GM19463 (cell line): Measurements from ENCODE around the gene CAMK2D.

Experiments used
- ATAC-seq: cut with Tn5 transposase; IDR thresholded peaks from one replicate; pipeline ENCODE4 v1.9.1; 2021; ENCODE audit warnings: mild to moderate bottlenecking, moderate library complexity; ENCODE audit not compliant: unreplicated experiment

Gene CAMK2D

DNA sequence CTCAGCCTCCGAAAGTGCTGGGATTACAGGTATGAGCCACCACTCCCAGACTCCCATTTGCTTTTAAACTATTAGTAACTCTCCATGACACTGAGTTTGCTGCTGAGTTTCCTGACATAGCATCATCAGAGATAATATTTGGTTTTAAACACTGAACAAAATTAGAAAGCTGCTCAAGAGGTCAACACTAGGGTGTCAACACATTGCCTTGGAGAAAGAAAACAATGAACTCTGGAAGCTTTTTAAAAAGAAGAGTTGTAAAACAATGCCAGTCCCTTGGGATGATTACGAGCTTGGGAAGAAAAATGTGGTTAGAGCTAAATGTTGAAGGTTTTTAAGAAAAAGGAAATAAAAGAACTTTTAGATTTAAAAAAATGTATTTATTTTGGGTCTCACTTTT lies 264.8 kb downstream of the CAMK2D start:
- ATAC-seq, result no peak

DNA sequence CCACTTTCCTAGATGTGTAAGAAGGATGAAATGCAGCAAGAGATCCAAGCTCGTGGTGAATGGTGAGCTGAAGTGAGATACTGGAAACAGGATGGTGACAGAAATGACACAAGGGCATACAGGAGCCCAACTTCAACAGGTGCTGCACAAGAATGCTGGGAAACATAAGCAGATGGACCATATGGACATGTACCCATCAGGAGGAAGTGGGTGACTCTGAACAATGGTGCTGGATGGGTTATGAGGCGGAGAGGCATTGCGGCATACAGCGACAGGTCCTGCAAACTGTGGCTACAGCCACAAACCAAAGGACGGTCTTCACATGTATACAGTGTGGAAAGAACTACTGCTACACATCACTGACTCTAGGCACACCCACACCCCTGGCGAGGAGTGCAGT lies 265.7 kb downstream of the CAMK2D start:
- ATAC-seq, result no peak

DNA sequence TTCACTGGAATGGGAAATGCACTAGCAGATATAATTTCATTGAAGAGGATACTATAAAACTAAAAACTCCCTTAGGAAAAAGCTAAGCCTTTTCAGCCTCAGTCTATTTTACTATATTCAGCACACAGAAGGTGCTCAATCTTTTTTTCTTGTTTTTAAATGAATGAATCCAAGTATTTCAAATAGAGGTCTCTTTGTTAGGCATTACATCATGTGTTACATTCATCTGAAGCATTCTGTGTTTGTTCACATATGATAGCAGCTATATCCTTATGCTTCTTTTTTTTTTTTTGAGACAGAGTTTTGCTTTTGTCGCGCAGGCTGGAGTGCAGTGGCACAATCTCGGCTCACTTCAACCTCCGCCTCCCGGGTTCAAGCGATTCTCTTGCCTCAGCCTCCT lies 278.4 kb downstream of the CAMK2D start:
- ATAC-seq, result no peak

DNA sequence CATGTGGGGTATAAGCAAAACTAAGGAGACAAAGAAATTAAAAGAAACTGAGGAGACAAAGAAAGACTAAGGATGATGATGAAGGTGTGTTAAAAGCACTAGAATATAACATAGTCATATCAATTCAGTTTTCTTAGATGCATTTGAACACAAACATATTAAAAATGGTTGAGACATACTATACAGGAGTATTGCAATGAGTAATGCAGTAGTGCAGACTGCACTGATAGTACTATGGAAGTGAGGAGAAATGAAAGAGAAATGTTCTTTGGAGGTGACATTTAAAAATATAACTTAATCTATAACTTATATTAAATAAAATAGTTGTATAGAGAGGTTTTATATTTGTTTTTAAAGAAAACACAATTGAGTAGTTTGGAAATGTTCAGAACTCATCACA lies 279.2 kb downstream of the CAMK2D start:
- ATAC-seq, result no peak

DNA sequence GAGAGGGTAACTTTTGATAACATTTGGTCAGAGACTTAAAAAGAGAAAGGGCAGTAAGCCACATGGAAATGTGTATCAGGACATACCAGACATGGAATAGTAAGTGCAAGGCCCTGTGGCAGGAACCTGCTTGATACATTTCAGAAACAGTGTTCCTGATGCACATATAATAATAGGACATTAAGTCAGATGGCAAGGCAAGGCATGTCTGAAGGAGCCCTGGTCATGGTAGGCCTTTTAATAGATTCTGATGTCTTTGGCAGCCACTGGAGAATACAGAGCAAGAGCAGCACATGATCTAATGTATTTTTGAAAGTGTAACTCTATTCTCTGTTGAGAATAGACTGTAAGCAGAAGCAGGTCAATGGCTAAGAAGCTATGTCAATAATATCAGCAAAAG lies 279.7 kb downstream of the CAMK2D start:
- ATAC-seq, result no peak

DNA sequence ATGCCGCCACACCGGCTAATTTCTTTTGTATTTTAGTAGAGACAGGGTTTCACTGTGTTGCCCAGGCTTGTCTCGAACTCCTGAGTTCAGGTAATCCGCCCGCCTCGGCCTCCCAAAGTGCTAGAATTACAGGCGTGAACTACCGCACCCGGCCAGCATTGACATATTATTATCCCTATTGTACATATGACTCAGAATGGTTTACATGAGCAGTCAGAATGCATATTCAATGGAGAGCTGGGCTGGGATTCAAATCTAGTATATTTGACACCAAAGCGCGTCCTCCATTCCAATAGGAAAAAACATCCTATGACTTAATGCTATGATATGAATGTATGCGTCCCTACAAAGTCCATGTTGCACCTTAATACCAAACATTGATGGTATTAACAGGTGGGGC lies 281.4 kb downstream of the CAMK2D start:
- no peak for ATAC-seq

DNA sequence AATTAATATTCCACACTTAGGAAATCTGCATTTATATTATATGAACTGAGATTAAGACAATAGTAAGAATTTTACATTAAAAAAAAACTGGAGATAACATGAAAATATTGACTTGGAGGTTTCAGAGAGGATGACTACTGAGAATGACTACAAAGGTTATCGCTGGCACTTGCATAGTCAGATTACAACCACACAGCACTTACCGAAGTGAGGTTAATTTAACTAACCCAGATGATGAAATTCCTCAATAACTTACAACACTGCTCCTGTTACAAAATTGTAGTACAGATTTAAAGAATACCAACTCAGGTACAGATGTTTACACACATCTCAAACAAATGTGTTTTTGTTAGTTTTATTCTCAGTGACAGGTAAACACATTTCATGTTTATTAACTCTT lies 283.5 kb downstream of the CAMK2D start:
- ATAC-seq, result no peak

DNA sequence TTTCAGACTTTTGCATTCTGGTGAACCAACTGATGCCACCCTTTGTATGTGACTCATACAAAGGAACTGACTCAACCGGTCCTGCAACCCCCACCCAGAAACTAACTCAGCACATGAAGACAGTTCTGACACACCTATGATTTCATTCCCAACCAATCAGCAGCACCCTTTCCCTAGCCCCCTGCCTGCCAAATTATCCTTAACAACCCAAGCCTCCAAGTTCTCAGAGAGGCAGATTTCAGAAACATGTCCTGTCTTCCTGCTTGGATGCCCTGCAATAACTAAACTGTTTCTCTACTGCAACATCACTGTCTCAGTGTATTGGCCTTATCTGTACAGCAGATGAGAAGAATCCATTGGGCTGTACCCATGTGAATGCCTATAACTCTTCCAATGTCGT lies 284.7 kb downstream of the CAMK2D start:
- no peak for ATAC-seq

DNA sequence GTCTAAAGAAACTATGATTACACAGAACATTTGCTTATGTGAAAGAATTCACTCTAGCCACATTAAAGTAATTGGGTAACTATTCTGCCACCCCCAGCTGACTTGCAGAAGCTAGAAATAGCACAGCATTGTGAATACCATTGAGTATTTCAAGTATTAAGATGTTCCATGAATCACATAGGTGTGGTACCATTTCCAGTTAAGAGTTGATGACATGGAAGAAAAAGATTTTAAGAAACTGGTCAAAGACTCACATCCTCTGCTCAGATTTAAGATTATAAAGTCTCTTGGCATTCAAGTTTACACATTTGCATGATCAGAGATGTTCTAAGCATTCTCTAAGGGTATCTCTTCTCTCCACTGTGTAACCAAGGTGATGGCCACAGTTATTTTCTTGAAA lies 287.5 kb downstream of the CAMK2D start:
- ATAC-seq, result no peak

DNA sequence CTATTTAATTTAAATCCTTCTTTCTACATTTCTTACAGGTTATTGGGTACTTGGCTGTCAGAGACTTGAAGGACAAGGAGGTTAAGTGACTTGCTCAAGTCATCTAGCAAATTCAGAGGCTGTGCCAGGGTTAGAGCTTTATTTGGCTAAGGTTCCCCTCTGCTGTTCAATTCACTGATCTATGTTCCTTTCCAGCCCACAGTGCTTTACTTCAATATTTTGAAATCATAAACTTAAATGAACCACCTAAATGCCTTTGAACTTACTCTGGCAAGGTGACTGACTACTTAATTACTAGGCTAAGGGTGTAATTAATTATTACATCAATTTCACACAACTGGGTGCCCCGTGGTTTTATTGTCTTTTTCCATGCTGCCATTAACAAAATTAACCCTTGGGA lies 288.7 kb downstream of the CAMK2D start:
- no peak for ATAC-seq

DNA sequence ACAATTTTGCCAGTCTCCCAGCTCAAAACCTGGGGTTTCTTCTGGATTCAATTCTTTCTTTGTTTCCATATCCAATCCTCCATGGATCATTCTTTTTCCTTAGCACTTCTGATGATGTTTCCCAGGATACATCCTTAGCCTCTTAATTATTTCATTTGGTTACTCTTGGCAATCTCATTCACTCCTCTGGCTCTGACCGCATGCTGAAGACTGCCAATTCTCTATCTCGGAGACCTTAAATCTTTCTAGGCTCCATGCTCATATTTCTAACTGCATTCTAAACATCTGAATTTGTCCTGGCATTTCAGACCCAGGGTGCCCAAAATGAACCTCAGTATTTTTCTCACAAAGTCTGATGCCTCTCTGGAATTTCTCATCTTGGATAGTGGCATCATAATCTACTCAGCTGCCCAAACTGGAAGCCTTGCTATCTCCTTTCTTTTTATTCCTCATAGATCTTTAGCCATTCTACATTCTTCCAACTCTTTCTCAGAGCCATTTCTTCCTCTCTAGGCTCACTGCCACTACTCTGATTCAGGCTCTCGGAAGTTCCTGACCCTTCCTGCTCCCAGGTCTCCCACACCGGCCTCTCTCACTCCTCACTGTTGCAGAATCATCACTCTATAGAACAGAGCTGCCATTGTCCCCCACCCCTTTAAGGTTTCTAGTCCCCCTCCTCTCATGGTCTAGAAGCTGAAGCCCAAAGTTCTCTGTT lies 290.2 kb downstream of the CAMK2D start:
- ATAC-seq, result no peak

DNA sequence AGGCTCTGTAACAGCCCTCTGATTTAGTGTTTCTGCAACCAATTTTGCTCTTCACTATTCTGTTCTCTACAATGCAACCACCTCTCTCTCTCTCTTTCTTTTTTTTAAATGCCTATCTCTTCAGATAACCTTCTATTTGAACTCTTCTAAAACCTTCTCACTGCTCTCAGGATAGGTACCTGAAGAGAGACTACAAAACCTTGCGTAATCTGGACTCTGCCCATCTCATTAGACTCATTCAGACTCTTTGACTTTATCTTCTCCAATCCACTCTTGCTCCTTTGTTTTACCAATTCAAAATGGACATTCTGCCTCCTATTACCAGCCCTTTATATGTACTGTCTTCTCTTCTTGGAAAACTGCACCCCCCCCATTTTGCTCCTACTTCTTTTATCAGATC lies 291.6 kb downstream of the CAMK2D start:
- ATAC-seq, result no peak

DNA sequence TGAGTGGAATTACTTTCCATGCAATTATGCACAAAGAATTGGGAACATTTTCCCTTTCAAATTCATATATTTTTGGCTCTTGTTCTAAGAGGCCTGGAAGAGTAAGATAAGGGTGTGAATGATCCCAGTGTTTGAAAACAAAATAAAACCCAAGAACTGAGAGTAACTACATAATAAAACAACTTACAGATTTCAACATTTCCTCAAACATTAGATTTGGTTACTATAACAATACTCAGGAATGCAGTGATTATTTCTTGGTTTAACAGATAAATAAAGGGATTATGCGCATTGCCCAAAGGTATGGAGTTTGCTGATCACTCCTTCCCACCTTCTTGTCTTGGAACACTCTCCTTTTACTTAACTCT lies 292.5 kb downstream of the CAMK2D start:
- no peak for ATAC-seq

DNA sequence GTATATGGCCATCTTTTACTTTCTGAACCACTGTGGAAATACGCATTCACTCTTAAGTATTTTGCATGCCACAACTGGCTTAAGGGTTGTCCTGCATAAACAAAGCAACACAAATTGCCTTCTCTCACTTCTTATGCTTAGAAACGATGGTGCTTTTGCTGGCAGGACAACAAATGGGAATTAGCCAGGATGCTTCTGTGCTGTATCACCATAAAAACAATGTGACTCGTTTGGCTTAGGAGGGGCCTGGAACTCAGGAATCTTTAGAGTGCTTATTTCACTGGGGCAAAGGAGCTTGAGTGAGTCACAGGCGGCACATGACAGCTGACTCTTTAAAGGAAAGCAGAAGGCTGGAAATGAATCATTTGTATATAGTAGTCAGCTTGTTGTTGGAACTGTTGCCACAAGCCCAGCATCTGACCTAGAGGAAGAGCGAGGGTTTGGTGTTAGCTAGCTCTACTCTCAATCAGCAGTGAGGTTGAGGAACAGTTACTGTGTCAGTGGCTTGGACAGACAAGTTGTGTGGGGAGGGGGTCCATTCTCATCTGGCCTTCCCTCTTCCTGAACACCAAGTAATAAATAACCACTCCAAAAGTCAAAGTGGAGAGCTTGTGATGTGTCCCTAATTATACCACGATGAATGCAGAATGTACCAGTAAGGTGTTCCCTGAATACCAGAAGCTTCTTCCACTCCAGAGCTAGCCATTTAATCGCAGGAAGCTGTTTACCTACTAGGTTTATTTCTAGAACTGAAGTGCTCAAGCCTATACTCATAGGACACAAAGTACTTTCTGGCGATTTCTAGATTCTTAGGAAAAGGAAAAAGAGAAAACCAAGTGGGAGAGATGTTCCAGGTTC lies 293.1 kb downstream of the CAMK2D start:
- peak; percentile 63 for ATAC-seq

DNA sequence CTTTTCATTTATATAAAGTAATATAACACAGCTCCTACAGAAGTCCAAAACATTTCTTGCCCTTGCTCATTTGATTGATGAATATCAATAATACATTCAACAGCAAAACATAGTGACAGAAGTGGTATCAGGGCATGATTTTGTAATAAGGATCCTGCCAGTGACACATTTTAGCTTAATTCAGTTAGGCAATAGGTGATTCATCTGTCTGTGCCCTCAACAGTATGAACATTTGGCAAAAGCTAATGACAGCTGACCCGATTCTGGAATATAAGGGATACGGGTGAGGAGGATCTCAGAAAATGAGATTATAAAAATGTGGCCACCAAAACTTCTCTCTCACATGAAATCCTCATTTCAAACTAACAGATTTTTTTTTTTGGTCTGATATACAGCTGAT lies 294.0 kb downstream of the CAMK2D start:
- ATAC-seq, result no peak

DNA sequence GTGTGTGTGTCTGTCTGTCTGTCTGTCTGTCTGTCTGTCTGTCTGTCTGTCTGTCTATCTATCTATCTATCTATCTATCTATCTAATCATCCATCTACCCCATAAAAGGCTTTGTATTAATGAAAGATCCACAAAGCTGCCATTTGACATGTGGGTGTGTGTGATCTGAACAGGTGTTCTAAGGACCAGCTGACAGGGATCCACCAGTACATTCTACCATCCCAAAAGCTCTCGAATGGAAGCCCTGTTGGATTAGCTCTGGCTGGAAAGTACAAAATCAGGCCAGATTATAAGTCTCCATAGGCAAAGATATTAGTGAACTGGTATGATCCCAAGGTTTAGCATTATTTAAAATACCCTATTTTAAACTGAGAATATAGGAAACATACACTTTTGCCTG lies 299.3 kb downstream of the CAMK2D start:
- no peak for ATAC-seq

DNA sequence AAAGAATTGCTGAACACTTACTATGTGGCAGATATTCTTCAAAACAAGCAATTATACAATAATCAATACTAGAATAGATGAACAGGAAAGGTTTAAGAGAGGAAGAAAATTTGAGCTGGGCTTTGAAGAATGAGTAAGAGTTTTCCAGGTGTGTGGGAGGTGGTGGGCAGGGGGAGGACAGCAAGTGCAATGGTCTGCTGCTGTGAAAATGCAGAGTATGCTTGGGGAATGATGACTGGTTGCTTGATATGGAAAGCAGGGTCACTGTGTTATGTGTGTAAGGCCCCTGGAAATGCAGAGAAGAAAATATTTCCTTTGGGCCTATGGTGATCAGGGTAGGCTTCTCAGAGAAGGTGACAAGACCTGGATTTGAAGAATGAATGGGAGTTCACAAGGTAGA lies 300.3 kb downstream of the CAMK2D start:
- no peak for ATAC-seq

DNA sequence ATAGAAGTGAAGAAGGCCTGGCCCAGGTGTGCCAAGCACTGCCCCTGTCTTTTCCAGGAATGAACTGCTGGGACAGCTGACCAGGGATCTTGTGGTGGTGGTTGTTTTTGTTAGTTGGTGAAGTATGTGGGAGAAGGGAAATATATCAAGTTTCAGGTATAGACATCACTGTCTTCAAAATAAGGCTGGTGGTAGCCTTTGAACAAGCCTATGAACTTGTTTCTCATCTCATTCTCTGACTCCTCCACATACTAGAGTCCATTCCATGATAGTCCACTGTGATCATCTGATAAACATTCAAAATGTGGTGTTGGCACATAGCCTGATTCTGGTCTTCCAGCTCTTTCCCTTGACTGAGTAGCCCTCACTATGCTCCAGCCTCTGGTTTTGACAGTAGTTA lies 303.7 kb downstream of the CAMK2D start:
- no peak for ATAC-seq

DNA sequence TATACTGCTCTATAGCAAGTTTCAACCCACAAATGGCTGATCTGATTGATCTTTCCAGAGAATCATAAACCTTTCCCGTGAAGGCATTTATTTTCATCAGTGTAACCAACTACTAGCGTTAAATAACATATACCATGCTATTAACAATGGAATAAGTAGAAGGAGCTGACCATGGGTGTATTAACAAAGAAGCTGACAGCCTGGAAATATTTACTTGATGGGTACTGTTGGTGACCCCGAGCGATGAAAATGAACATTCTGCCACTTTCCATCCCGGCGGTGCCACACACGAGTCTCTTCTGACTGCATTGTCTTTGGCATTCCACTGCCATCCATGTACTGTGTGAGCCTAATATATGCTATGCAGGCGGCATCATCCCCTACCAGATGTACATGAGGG lies 304.4 kb downstream of the CAMK2D start:
- no peak for ATAC-seq

DNA sequence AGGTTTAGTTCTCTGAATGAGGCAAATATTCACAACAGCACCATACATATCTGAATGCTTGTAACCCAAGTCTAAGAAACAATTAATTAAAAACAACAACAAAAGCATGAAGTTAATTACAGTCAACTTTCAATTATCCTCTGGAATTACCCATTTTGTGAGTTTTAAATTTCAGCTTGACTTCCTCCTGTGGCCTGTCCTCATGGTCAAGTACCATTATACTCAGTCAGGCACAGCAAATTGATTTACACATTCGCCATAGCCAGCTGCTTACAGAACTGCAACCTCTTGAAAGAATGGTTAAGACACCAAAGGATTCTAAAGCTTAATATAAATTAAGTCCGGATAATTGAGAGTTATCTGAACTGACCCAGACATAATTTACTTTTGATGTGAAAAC lies 306.5 kb downstream of the CAMK2D start:
- ATAC-seq, result no peak

DNA sequence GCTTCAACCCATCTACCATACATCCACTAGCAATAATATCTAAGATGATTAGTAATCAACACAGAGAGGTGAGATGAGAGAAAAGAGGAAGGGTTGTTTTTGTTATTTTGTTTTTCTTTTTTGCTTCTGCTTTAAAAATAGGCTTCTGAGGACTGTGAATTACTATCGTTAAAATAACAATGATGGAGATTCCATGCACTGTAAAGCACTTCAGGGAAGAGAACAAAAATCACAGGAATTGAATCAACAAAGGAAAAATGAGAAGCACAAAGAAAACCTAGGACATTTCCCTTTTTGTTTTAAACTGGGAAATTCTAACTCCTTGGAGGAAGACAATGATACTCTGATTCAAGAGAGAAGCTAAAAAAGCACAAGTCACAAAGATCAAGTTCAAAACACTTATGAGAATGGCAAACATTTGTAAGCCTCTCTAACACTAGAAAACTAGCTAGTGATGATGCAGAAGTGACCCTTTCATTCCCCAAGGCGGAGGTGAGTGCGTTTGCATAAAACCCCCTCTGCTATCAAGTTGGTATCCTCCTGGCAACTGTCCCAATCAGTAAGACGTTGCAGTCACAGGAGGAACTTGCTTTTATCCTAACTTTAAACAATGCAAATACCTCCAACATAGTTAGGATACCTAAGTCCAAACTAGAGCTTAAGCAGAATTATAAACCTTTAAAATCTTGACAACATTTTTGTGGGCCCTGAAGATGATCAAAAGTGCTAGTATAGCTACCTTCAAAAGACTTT lies 308.5 kb downstream of the CAMK2D start:
- ATAC-seq, result no peak

DNA sequence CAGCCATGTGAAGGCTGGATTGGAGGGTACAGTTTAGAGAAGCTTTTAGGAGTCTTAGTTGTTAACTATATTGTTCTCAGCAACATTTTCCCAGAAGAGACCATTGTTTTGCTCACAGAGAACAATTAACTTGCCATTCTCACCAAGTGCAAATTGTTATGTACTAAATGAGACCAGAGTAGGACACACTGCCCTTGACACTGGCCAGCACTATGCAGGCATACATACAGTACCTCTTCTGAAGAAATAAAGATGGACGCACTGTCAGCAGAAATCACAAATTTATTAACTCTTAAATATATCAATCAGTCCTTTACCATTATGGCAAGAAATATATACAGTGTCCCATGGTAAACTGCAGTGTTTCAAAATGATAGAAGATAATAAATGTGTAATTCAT lies 309.4 kb downstream of the CAMK2D start:
- ATAC-seq, result no peak
